Stimulated activated CD8-positive, alpha-beta memory T cell treated with anti-CD3 and anti-CD28 coated beads, Interleukin-15, amount 100 ng/mL, for 48 hours (primary cell): ENCODE measurements around the gene ASIC2.
A peak's percentile ranks its signal among the peaks of the same experiment; 100 is the strongest.

Experiments used
- DNase-seq, 2 donors: peaks; one replicate each; pipeline ENCODE4 v3.0.0-alpha.2; 2020; ENCODE audit warnings: low read depth in 2 of 2

ASIC2 gene

GRCh38 chr17:33072421-33073161 lies 220.5 kb downstream of the ASIC2 start:
- DNase-seq = no peak

GRCh38 chr17:33071656-33072055 lies 221.4 kb downstream of the ASIC2 start:
- DNase-seq = no peak

- no peak for DNase-seq
These were observed 235.5 kb downstream of the ASIC2 start for GRCh38 chr17:33057564-33057963.

GRCh38 chr17:33056399-33057146 lies 236.5 kb downstream of the ASIC2 start:
- no peak for DNase-seq

- DNase-seq = no peak
These were observed 237.3 kb downstream of the ASIC2 start for GRCh38 chr17:33055746-33056145.

- DNase-seq = no peak
These were observed 237.9 kb downstream of the ASIC2 start for GRCh38 chr17:33055171-33055611.

GRCh38 chr17:33054412-33054811 lies 238.7 kb downstream of the ASIC2 start:
- DNase-seq = no peak

- no peak for DNase-seq
These were observed 239.4 kb downstream of the ASIC2 start for GRCh38 chr17:33053676-33054075.

GRCh38 chr17:33052856-33053255 lies 240.2 kb downstream of the ASIC2 start:
- DNase-seq = no peak

GRCh38 chr17:33050611-33051140 lies 242.4 kb downstream of the ASIC2 start:
- no peak for DNase-seq

- DNase-seq = no peak
These were observed 243.2 kb downstream of the ASIC2 start for GRCh38 chr17:33049781-33050414.

- no peak for DNase-seq
These were observed 246.5 kb downstream of the ASIC2 start for GRCh38 chr17:33046361-33047255.

GRCh38 chr17:33045216-33045615 lies 247.9 kb downstream of the ASIC2 start:
- DNase-seq = no peak

GRCh38 chr17:33044771-33045170 lies 248.3 kb downstream of the ASIC2 start:
- DNase-seq = no peak

GRCh38 chr17:33040461-33040860 lies 252.6 kb downstream of the ASIC2 start:
- no peak for DNase-seq

- DNase-seq = no peak
These were observed 253.2 kb downstream of the ASIC2 start for GRCh38 chr17:33039874-33040273.

- DNase-seq = peak in 1 of 2 donors; percentile 1
These were observed 254.4 kb downstream of the ASIC2 start for GRCh38 chr17:33038740-33039139.

GRCh38 chr17:33033176-33033575 lies 259.9 kb downstream of the ASIC2 start:
- no peak for DNase-seq

GRCh38 chr17:33028778-33029177 lies 264.3 kb downstream of the ASIC2 start:
- no peak for DNase-seq

- no peak for DNase-seq
These were observed 265.0 kb downstream of the ASIC2 start for GRCh38 chr17:33028061-33028460.
